Measurements from ENCODE around the gene TEAD4. TPM values are rescaled to one million over a fixed set of nuclear protein-coding genes. Genes with fewer than 3 reads are reported as not detected.

TEAD4 gene
- total RNA-seq, 4 donors from 2014 or later, result 3.7 to 13.4 (median 5.4) TPM

- TF ChIP-seq CTCF (IDR thresholded peaks at IDR 0.05; ENCODE audit: low read depth), result no peak
These were observed 8.5 kb downstream of the TEAD4 start for GRCh38 chr12:2967651-2968050.

GRCh38 chr12:2970744-2971143 is 11.5 kb downstream of the TEAD4 start:
- TF ChIP-seq CTCF (IDR thresholded peaks at IDR 0.05; ENCODE audit: low read depth), result no peak

GRCh38 chr12:2973566-2973965 is 14.4 kb downstream of the TEAD4 start:
- no peak for TF ChIP-seq CTCF (IDR thresholded peaks at IDR 0.05; ENCODE audit: low read depth)

- no peak for TF ChIP-seq CTCF (IDR thresholded peaks at IDR 0.05; ENCODE audit: low read depth)
These were observed 15.4 kb downstream of the TEAD4 start for GRCh38 chr12:2974560-2974971.

GRCh38 chr12:2976581-2976996 is 17.4 kb downstream of the TEAD4 start:
- no peak for TF ChIP-seq CTCF (IDR thresholded peaks at IDR 0.05; ENCODE audit: low read depth)

- no peak for TF ChIP-seq CTCF (IDR thresholded peaks at IDR 0.05; ENCODE audit: low read depth)
These were observed 18.6 kb downstream of the TEAD4 start for GRCh38 chr12:2977776-2978175.

GRCh38 chr12:2979806-2980205 is 20.6 kb downstream of the TEAD4 start:
- TF ChIP-seq CTCF (IDR thresholded peaks at IDR 0.05; ENCODE audit: low read depth), result no peak

Data from subcutaneous adipose tissue (tissue), 4 donors.